SU-DHL-6 (cell line): ENCODE results near the gene MGAT4A.

Experiments used
- EZH2phosphoT487 ChIP-seq: fragments of 200-600 bp; sonication (generic), shearing (Covaris generic); conservative IDR thresholded peaks from 2 replicates; pipeline ENCODE4 v1.6.1; 2018; ENCODE audit warnings: mild to moderate bottlenecking, antibody characterized with exemption, low read length, moderate library complexity, mixed read lengths
- TF ChIP-seq, protein P1 (sequence below): fragments of 200-600 bp; sonication (generic); IDR thresholded peaks from one replicate; pipeline ENCODE4 v1.5.1; 2017; ENCODE audit warnings: antibody characterized with exemption, mild to moderate bottlenecking, low read length, moderate library complexity; ENCODE audit not compliant: insufficient read depth, poor library complexity, severe bottlenecking

DNA sequence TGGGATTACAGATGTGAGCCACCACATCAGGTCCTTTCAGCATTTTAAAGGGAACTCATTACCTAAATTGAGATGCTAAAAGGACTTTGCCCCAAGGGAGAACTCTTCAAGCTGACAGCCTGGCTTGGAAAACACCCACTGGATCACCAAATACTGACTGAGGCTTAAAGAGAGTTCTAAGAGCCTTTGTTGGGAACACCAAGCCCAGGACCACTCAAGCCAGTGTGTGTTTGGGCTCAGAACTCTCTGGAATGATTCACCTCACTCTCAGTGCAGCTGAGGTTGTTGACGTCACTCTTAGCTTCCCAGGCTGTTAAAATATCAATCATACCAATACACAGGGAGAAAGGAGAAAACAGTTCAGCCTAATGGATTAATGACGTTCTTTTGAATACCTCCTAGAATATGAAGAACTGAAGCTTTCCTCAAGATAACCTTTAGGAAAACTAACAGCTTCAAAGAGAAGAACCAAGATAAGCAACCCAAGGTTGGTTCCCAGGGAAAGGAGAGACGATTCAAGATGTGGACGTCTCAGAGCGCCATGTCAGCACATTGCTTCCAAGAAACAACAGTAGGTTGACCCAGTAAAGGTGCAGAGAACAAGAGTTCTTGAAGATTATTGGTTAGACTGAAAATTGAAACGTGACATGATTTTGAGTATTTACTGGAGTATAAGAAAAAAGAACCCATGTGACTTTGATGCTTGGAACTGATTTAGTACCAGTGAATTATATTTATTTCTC lies 48.0 kb upstream of the MGAT4A start:
- TF ChIP-seq, protein P1, sequence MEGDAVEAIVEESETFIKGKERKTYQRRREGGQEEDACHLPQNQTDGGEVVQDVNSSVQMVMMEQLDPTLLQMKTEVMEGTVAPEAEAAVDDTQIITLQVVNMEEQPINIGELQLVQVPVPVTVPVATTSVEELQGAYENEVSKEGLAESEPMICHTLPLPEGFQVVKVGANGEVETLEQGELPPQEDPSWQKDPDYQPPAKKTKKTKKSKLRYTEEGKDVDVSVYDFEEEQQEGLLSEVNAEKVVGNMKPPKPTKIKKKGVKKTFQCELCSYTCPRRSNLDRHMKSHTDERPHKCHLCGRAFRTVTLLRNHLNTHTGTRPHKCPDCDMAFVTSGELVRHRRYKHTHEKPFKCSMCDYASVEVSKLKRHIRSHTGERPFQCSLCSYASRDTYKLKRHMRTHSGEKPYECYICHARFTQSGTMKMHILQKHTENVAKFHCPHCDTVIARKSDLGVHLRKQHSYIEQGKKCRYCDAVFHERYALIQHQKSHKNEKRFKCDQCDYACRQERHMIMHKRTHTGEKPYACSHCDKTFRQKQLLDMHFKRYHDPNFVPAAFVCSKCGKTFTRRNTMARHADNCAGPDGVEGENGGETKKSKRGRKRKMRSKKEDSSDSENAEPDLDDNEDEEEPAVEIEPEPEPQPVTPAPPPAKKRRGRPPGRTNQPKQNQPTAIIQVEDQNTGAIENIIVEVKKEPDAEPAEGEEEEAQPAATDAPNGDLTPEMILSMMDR = no peak
- TF ChIP-seq EZH2phosphoT487 = no peak
